BE2C (cell line): ENCODE data around the gene ITGB6. TPM values are rescaled to one million over a fixed set of nuclear protein-coding genes. Genes with fewer than 3 reads are reported as not detected.

Experiments used
- DNase-seq: peaks from one replicate; pipeline ENCODE4 v3.0.0-alpha.2; 2020
- H3K27me3 ChIP-seq: fragments of 250-450 bp; sonication (Bioruptor Pico); 2 replicates; pipeline ENCODE4 v1.5.1; 2020; ENCODE audit warnings: mild to moderate bottlenecking
- H3K36me3 ChIP-seq: fragments of 250-450 bp; sonication (Bioruptor Pico); 2 replicates; pipeline ENCODE4 v1.5.1; 2020; ENCODE audit warnings: mild to moderate bottlenecking
- H3K4me1 ChIP-seq: fragments of 250-450 bp; sonication (Bioruptor Pico); 2 replicates; pipeline ENCODE4 v1.5.1; 2020
- H3K4me3 ChIP-seq: 2 replicates; pipeline ENCODE4 v1.5.1; 2011; ENCODE audit warnings: low read depth, low read length
- H3K9me3 ChIP-seq: fragments of 250-450 bp; sonication (Bioruptor Pico); 2 replicates; pipeline ENCODE4 v1.5.1; 2020
- polyA plus RNA-seq: library from polyadenylated mRNA; unstranded; fragments of >200 nt; gene quantifications from one replicate; pipeline ENCODE4 v1.2.1, GENCODE V29; 2012; ENCODE audit warnings: low read depth, missing spikeins; ENCODE audit not compliant: insufficient read length, insufficient read depth
- TF ChIP-seq, protein P1 (sequence below): IDR thresholded peaks from 2 replicates; pipeline ENCODE4 v1.5.1; 2012; ENCODE audit warnings: mild to moderate bottlenecking, low read depth, low read length

ITGB6 gene, protein sequence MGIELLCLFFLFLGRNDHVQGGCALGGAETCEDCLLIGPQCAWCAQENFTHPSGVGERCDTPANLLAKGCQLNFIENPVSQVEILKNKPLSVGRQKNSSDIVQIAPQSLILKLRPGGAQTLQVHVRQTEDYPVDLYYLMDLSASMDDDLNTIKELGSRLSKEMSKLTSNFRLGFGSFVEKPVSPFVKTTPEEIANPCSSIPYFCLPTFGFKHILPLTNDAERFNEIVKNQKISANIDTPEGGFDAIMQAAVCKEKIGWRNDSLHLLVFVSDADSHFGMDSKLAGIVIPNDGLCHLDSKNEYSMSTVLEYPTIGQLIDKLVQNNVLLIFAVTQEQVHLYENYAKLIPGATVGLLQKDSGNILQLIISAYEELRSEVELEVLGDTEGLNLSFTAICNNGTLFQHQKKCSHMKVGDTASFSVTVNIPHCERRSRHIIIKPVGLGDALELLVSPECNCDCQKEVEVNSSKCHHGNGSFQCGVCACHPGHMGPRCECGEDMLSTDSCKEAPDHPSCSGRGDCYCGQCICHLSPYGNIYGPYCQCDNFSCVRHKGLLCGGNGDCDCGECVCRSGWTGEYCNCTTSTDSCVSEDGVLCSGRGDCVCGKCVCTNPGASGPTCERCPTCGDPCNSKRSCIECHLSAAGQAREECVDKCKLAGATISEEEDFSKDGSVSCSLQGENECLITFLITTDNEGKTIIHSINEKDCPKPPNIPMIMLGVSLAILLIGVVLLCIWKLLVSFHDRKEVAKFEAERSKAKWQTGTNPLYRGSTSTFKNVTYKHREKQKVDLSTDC
- polyA plus RNA-seq, result not detected

DNA sequence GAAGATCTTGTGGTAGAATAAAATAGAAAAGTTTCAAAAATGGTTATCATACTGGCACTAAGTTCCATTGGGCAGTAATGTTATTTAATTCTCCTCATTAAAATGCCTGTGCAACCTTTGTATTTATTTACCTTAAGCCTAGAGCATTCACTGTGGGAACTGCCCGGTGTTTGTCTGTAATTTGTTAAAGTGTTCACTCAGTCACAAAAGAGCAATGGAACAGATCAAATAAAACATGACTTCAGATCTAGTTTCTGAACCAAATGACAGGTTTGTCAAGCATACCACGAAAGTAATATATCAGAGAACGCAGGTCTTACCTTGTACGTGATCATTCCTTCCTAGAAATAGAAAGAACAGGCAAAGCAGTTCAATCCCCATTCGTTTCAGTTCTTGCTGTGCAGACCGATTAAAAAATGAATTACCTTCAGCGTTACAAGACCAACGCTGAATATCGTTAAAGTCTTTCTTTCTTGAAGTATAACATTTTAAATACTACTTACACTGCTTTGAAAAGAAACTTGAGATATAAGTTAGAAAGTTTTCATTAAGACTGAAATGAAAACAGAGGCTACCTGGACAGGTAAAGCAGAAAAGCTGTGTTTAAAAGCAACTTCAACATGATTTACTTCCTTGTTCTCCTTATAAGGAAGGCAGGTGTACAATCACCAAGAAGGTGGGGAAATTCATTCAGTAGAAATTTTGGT is at the start of gene ITGB6:
Gene ITGB6, minus strand, starts transcription at position 590 of the 707 bp plus-strand sequence. Its CDS starts 209 bp downstream, at position 381.
- no peaks in the 10 kb centered on the region for H3K4me1 ChIP-seq
- H3K36me3 ChIP-seq, result no peaks in the 10 kb centered on the region
- H3K9me3 ChIP-seq, result no peaks in the 10 kb centered on the region
- H3K27me3 ChIP-seq, result no peaks in the 10 kb centered on the region
- no peak for DNase-seq
- H3K4me3 ChIP-seq, result no peak within 1 kb of the TSS
- TF ChIP-seq, protein P1, sequence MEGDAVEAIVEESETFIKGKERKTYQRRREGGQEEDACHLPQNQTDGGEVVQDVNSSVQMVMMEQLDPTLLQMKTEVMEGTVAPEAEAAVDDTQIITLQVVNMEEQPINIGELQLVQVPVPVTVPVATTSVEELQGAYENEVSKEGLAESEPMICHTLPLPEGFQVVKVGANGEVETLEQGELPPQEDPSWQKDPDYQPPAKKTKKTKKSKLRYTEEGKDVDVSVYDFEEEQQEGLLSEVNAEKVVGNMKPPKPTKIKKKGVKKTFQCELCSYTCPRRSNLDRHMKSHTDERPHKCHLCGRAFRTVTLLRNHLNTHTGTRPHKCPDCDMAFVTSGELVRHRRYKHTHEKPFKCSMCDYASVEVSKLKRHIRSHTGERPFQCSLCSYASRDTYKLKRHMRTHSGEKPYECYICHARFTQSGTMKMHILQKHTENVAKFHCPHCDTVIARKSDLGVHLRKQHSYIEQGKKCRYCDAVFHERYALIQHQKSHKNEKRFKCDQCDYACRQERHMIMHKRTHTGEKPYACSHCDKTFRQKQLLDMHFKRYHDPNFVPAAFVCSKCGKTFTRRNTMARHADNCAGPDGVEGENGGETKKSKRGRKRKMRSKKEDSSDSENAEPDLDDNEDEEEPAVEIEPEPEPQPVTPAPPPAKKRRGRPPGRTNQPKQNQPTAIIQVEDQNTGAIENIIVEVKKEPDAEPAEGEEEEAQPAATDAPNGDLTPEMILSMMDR, result no peak

DNA sequence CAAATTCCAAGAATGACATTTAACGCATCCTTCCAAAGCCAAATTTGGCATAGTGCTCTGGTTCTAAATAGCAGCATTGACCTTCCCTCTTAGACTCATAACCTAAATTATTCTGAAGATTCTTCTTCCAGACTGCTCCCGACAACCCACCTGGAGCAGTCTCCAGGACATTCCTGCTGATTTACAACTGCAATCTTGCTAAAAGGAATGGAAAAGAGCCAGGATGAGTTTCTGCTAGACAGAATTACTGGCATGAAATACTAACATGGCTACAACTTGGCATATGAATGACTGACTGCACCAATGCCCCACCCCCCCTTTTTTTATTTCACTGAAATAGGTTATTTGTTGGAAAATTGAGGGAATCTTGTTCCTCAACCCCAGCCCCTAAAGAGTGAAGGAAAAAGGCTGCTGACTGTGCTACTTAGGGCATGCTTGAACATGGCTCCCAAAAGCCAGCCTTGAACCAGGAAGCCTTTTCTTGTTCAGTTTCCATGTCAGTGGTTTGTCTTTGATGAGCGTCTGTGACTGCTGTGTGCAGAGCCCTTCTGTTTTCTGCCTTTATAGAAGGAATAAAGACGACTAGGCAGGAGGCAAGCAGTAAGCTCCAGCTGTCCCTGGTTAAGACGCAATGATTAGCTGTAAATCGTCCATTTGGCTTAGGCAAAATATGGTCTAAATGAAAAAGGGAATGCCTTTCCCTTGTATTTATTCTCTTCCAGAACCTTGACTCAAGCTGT is 47.4 kb upstream of the ITGB6 start:
- no peak for DNase-seq
- Histone ChIP-seq H3K4me3 (no peak overlapping the region), H3K9me3 (no peaks in the 10 kb centered on the region), H3K36me3 (no peaks in the 10 kb centered on the region), H3K4me1 (no peaks in the 10 kb centered on the region; the same call in 1 of the 2 replicates), H3K27me3 (no peaks in the 10 kb centered on the region)
- TF ChIP-seq, protein P1, result no peak

DNA sequence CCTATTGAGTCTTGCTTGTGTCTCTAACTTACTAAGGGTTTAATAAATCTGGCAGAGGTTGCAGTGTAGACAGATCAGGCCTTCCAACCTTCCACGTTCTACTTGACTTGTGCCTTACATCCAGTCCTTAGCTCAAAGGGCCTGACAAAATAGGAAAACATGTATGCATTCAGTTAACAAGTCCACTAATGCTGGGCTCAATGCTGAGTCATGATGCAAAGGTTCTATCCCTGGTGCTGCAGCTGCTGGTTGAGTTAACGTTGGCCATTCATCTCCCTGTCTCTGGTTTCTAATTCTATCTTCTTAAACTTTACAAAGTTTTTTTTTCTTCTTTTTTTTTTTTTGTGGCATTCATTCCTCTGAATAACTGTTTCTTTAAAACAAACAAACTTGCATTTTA is 46.3 kb upstream of the ITGB6 start:
- TF ChIP-seq, protein P1, result no peak
- Histone ChIP-seq H3K4me1 (no peaks in the 10 kb centered on the region; the same call in 1 of the 2 replicates), H3K4me3 (no peak overlapping the region), H3K36me3 (no peaks in the 10 kb centered on the region), H3K27me3 (no peaks in the 10 kb centered on the region), H3K9me3 (no peaks in the 10 kb centered on the region)
- no peak for DNase-seq

DNA sequence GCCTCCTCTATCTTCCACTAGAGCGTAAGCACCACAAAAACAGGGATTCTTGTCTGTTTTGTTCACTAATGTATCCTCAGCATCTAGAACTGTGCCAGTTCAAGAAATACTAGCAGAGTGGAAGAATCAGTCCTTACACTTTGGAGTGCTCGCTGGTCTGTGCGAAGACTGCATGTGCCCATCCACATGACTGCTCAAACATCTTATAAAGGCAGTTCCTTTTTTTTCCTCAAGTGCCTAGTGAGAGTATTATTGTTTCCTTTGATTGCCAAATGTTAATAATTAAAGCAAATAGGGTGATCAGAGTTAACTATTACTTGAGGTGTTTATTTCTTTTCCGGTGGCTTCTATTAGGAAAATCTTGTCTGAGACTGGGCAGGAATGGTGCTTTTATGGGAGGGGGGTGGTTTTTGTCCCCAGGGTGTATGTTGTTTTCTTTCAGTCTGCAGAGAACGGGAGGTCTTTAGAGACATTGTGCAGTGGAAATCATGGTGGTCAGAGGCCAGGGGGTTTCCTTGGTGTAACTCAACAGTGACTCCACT is 45.6 kb upstream of the ITGB6 start:
- no peak for DNase-seq
- Histone ChIP-seq H3K9me3 (no peaks in the 10 kb centered on the region), H3K36me3 (no peaks in the 10 kb centered on the region), H3K27me3 (no peaks in the 10 kb centered on the region), H3K4me1 (no peaks in the 10 kb centered on the region; the same call in 1 of the 2 replicates), H3K4me3 (no peak overlapping the region)
- TF ChIP-seq, protein P1, result no peak

DNA sequence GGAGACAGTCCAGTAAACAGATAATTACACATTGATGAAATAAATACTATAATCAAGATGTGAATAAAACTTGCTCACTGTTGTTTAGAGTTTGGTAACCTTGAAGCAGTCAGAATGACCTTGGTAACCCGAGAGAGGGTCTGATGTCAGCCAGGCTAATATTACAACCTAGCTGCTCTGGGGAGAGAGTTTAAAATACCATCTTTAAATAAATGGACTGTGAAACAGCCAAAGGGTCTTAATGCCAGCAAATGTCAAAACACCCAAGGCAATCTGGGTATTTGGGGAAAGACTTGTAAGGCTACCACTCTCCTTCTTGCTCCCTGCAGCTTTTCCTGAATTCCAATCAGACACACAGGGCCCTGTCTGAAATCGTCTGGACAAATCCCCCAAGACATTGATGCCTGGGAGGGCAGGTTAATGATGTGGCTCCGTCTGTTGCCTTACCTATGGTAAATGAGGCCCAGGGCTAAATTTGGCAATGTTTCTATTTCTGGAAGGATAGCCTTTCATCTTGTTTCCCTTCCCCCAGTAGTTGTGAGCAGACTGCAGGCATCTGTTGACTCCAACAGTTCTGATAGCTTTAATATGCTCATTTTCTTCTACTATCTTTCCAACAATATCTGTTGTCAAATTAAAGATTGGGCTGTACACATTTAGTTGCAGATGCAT is 43.0 kb upstream of the ITGB6 start:
- Histone ChIP-seq H3K9me3 (no peaks in the 10 kb centered on the region), H3K4me1 (no peaks in the 10 kb centered on the region; the same call in 1 of the 2 replicates), H3K4me3 (no peak overlapping the region), H3K36me3 (no peaks in the 10 kb centered on the region), H3K27me3 (no peaks in the 10 kb centered on the region)
- TF ChIP-seq, protein P1, result no peak
- DNase-seq, result no peak
